Ovary (tissue), 9 donors: ENCODE results near the gene TUBA3C. TPM values are rescaled to one million over a fixed set of nuclear protein-coding genes. Genes with fewer than 3 reads are reported as not detected.

ENCODE experiments used
- DNase-seq, 5 donors: peaks; one replicate each; pipeline ENCODE4 v3.0.0-alpha.2; 2019 to 2020
- H3K27ac ChIP-seq, 2 donors: fragments of 200-600 bp; one replicate each; pipeline versions ENCODE4 v1.5.1 to v1.8.0; 2019 to 2022
- H3K27me3 ChIP-seq: fragments of 200-600 bp; one replicate; pipeline ENCODE4 v1.8.0; 2022
- H3K36me3 ChIP-seq: fragments of 200-600 bp; sonication (generic); one replicate; pipeline ENCODE4 v1.5.1; 2019
- H3K4me1 ChIP-seq: one replicate; pipeline ENCODE4 v1.8.1; 2013; ENCODE audit warnings: mild to moderate bottlenecking, moderate library complexity; ENCODE audit not compliant: insufficient read depth
- H3K4me3 ChIP-seq: fragments of 200-600 bp; sonication (generic); one replicate; pipeline ENCODE4 v1.5.1; 2017
- H3K9me3 ChIP-seq, 2 donors: fragments of 200-600 bp in 1 of 2; sonication (generic) in 1 of 2; one replicate each; pipeline versions ENCODE4 v1.5.1 to v1.8.1; 2013 to 2019; ENCODE audit warnings: mild to moderate bottlenecking in 1 of 2, moderate library complexity in 1 of 2
- CTCF ChIP-seq, 3 donors: fragments of 450-650 bp in 2 of 3; fragments of 200-600 bp in 1 of 3; IDR thresholded peaks; one replicate each; pipeline versions ENCODE4 v1.5.1 to v1.8.0; 2016 to 2022; ENCODE audit warnings: antibody characterized with exemption in 3 of 3, mild to moderate bottlenecking in 1 of 3
- EP300 ChIP-seq: sonication (generic); formaldehyde crosslinking; IDR thresholded peaks from one replicate; pipeline ENCODE4 v1.6.1; 2017; ENCODE audit warnings: antibody characterized with exemption
- POLR2A ChIP-seq: fragments of 450-650 bp; IDR thresholded peaks from one replicate; pipeline ENCODE4 v1.6.1; 2017; ENCODE audit warnings: antibody characterized with exemption, mild to moderate bottlenecking, moderate library complexity
- WGBS, 3 donors: extraction: QIAGEN DNeasy Blood & Tissue Kit in 1 of 3; methylation state at CpG; one replicate each; pipeline versions ENCODE4 v1.1.5 to v1.1.7; 2013 to 2017; 5-methylcytosine and 5-hydroxymethylcytosine counted together
- intact Hi-C, 4 donors: fragments of 100-400 bp; cut with DNase I; formaldehyde crosslinking; loops; one replicate each; pipeline versions ENCODE4 v1.11.0 to v1.15.1; 2022 to 2023
- polyA plus RNA-seq, 2 donors: library from polyadenylated mRNA; stranded (reverse); fragments of 200-250 nt in 1 of 2; fragments of 350-450 nt in 1 of 2; fragmentation: Illumina TruSeq in 1 of 2; extraction: RNeasy Lipid Tissue Mini Kit (QIAGEN cat#74804) in 1 of 2; gene quantifications; one replicate each; pipeline ENCODE4 v1.2.3, GENCODE V29; 2013 to 2014
- total RNA-seq, 7 donors: library from RNA; depleted of rRNA in 2 of 7; stranded (reverse); fragments of >200 nt in 2 of 7; fragmentation: NEBNext Ultra II Directional in 3 of 7; extraction: Animal tissue kit (Norgen Biotek cat#: 25700) in 3 of 7; gene quantifications; one replicate each; pipeline versions ENCODE4 v1.1.0 to v1.2.4, GENCODE V29; 2016 to 2023
- donor health status: DM: no; HTN: no; CAD: no; lungs with moderate emphysema.
- donor health status: DM: no; HTN: no; CAD: no.
- donor health status: Bipolar disorder and iron deficiency.
- donor health status: DM: yes; HTN: yes; CAD: no.
- donor health status: DM: no; HTN: no; CAD: no.
- donor health status: DM: yes; HTN: yes; CAD: no.

TUBA3C gene
- total and polyA plus RNA-seq, 9 donors: not detected

- 42 to 68% (median 64%) methylated on average over 6 of the region's 6 CpGs for WGBS, 3 donors
- no peak for DNase-seq
- Histone ChIP-seq H3K27me3 (no peaks in the 10 kb centered on the region), H3K9me3 (no peaks in the 10 kb centered on the region), H3K4me3 (no peak overlapping the region), H3K4me1 (no peaks in the 10 kb centered on the region), H3K36me3 (no peaks in the 10 kb centered on the region), H3K27ac (no peak overlapping the region)
- intact Hi-C loops: no loop called here
- TF ChIP-seq CTCF (IDR thresholded peaks at IDR 0.05) (no peak), EP300 (no peak), POLR2A (no peak)
Measured at GRCh38 chr13:19158006-19158405, 23.6 kb downstream of the TUBA3C start.

- Histone ChIP-seq H3K27me3 (no peaks in the 10 kb centered on the region), H3K4me1 (no peaks in the 10 kb centered on the region), H3K27ac (no peak overlapping the region), H3K36me3 (no peaks in the 10 kb centered on the region), H3K9me3 (no peaks in the 10 kb centered on the region), H3K4me3 (no peak overlapping the region)
- intact Hi-C loops: no loop called here
- no peak for TF ChIP-seq EP300
- TF ChIP-seq CTCF (IDR thresholded peaks at IDR 0.05): no peak
- TF ChIP-seq POLR2A: no peak
- 44 to 58% (median 56%) methylated on average over 2 of the region's 2 CpGs for WGBS, 3 donors
- DNase-seq: no peak
Measured at GRCh38 chr13:19157461-19157860, 24.2 kb downstream of the TUBA3C start.

GRCh38 chr13:19156013-19156825 lies 25.4 kb downstream of the TUBA3C start:
- 69 to 77% (median 74%) methylated on average over 14 of the region's 14 CpGs for WGBS, 3 donors
- Histone ChIP-seq H3K27ac (no peak overlapping the region), H3K4me1 (no peaks in the 10 kb centered on the region), H3K27me3 (no peaks in the 10 kb centered on the region), H3K4me3 (no peak overlapping the region), H3K36me3 (no peaks in the 10 kb centered on the region), H3K9me3 (no peaks in the 10 kb centered on the region)
- no peak for DNase-seq
- intact Hi-C loops: no loop called here
- TF ChIP-seq CTCF (IDR thresholded peaks at IDR 0.05) (no peak), POLR2A (no peak), EP300 (no peak)

GRCh38 chr13:19155321-19155861 lies 26.2 kb downstream of the TUBA3C start:
- H3K27ac ChIP-seq: no peak overlapping the region
- H3K9me3 ChIP-seq: no peaks in the 10 kb centered on the region
- no peak overlapping the region for H3K4me3 ChIP-seq
- H3K4me1 ChIP-seq: no peaks in the 10 kb centered on the region
- intact Hi-C loops: no loop called here
- WGBS, 3 donors: 56 to 67% (median 64%) methylated on average over 6 of the region's 6 CpGs
- TF ChIP-seq EP300 (no peak), CTCF (IDR thresholded peaks at IDR 0.05) (no peak)
- no peak for DNase-seq
- no peaks in the 10 kb centered on the region for H3K27me3 ChIP-seq
- H3K36me3 ChIP-seq: no peaks in the 10 kb centered on the region
